Activated T-helper 1 cell treated with anti-CD3 and anti-CD28 coated beads, Interleukin-2, amount 50 U/mL, for 16 hours (primary cell): ENCODE measurements around the gene ZFAND3.

ENCODE experiments used
- DNase-seq, 2 donors: peaks; one replicate each; pipeline ENCODE4 v3.0.0-alpha.2; 2020; ENCODE audit warnings: low read depth in 1 of 2, low spot score in 1 of 2

Gene ZFAND3

GRCh38 chr6:38150681-38151296 lies 331.3 kb downstream of the ZFAND3 start:
- no peak for DNase-seq

GRCh38 chr6:38151580-38152500 lies 332.3 kb downstream of the ZFAND3 start:
- DNase-seq: no peak

- no peak for DNase-seq
These were observed 333.1 kb downstream of the ZFAND3 start for GRCh38 chr6:38152620-38153019.

- DNase-seq: no peak
These were observed 333.7 kb downstream of the ZFAND3 start for GRCh38 chr6:38153076-38153797.

GRCh38 chr6:38153798-38154345 lies 334.3 kb downstream of the ZFAND3 start:
- DNase-seq: no peak

- no peak for DNase-seq
These were observed 335.2 kb downstream of the ZFAND3 start for GRCh38 chr6:38154731-38155130.

GRCh38 chr6:38155144-38155543 lies 335.6 kb downstream of the ZFAND3 start:
- DNase-seq: no peak

GRCh38 chr6:38155621-38156204 lies 336.2 kb downstream of the ZFAND3 start:
- DNase-seq: no peak

- no peak for DNase-seq
These were observed 337.5 kb downstream of the ZFAND3 start for GRCh38 chr6:38156818-38157565.

GRCh38 chr6:38157905-38158304 lies 338.4 kb downstream of the ZFAND3 start:
- no peak for DNase-seq

- no peak for DNase-seq
These were observed 339.3 kb downstream of the ZFAND3 start for GRCh38 chr6:38158762-38159350.

GRCh38 chr6:38159596-38159995 lies 340.1 kb downstream of the ZFAND3 start:
- DNase-seq: no peak

GRCh38 chr6:38160831-38161230 lies 341.3 kb downstream of the ZFAND3 start:
- no peak for DNase-seq

- DNase-seq: no peak
These were observed 341.8 kb downstream of the ZFAND3 start for GRCh38 chr6:38161331-38161730.

- DNase-seq: no peak
These were observed 342.4 kb downstream of the ZFAND3 start for GRCh38 chr6:38161754-38162492.

- DNase-seq: no peak
These were observed 343.1 kb downstream of the ZFAND3 start for GRCh38 chr6:38162493-38163185.

- DNase-seq: no peak
These were observed 343.9 kb downstream of the ZFAND3 start for GRCh38 chr6:38163186-38164130.

- DNase-seq: no peak
These were observed 344.6 kb downstream of the ZFAND3 start for GRCh38 chr6:38164131-38164481.
